Osteoblast (primary cell): Measurements from ENCODE around the gene SLC1A2. TPM values are rescaled to one million over a fixed set of nuclear protein-coding genes. Genes with fewer than 3 reads are reported as not detected.

Experiments
- DNase-seq: peaks from one replicate; pipeline ENCODE4 v3.0.0; 2011; ENCODE audit warnings: low spot score, mixed read lengths; ENCODE audit not compliant: insufficient read length; ENCODE audit errors: missing footprints
- H2AFZ ChIP-seq: 2 replicates; pipeline ENCODE4 v1.6.0; 2011; ENCODE audit warnings: mild to moderate bottlenecking, low read length
- H3K27ac ChIP-seq: 2 replicates; pipeline ENCODE4 v1.5.1; 2011; ENCODE audit warnings: mild to moderate bottlenecking, low read depth, low read length, moderate library complexity
- H3K27me3 ChIP-seq: 2 replicates; pipeline ENCODE4 v1.6.0; 2012; ENCODE audit warnings: mild to moderate bottlenecking, control low read depth, inconsistent platforms, low read length, moderate library complexity; ENCODE audit not compliant: insufficient read depth
- H3K36me3 ChIP-seq: 2 replicates; pipeline ENCODE4 v1.5.1; 2011; ENCODE audit warnings: mild to moderate bottlenecking, low read length, control low read depth, moderate library complexity; ENCODE audit not compliant: insufficient read depth
- H3K4me1 ChIP-seq: 2 replicates; pipeline ENCODE4 v1.5.1; 2011; ENCODE audit warnings: mild to moderate bottlenecking, low read length, control low read depth, moderate library complexity; ENCODE audit not compliant: insufficient read depth
- H3K4me2 ChIP-seq: 2 replicates; pipeline ENCODE4 v1.6.0; 2011; ENCODE audit warnings: mild to moderate bottlenecking, low read length; ENCODE audit not compliant: insufficient read depth
- H3K4me3 ChIP-seq: fragments of 200-600 bp; sonication (generic); 3 replicates; pipeline ENCODE4 v1.5.1; 2012; ENCODE audit warnings: mild to moderate bottlenecking, low read length, inconsistent platforms; ENCODE audit not compliant: insufficient read depth
- H3K79me2 ChIP-seq: 2 replicates; pipeline ENCODE4 v1.6.0; 2012; ENCODE audit warnings: mild to moderate bottlenecking, low read length, control low read depth, inconsistent platforms; ENCODE audit not compliant: insufficient read depth
- H3K9me3 ChIP-seq: 2 replicates; pipeline ENCODE4 v1.5.1; 2011; ENCODE audit warnings: low read depth, low read length, control low read depth
- H4K20me1 ChIP-seq: 2 replicates; pipeline ENCODE4 v1.6.0; 2012; ENCODE audit warnings: mild to moderate bottlenecking, low read length, control low read depth; ENCODE audit not compliant: insufficient read depth
- total RNA-seq: library from RNA; depleted of rRNA; stranded (reverse); fragments of >200 nt; gene quantifications from 2 replicates; pipeline ENCODE4 v1.2.3, GENCODE V29; 2012
- TF ChIP-seq, protein P1 (sequence below): IDR thresholded peaks from 2 replicates; pipeline ENCODE4 v1.5.1; 2011; ENCODE audit warnings: mild to moderate bottlenecking, low read depth, low read length, moderate library complexity; ENCODE audit errors: extremely low read depth

The SLC1A2 gene
- total RNA-seq, 1 donor, result 0.72 TPM

DNA sequence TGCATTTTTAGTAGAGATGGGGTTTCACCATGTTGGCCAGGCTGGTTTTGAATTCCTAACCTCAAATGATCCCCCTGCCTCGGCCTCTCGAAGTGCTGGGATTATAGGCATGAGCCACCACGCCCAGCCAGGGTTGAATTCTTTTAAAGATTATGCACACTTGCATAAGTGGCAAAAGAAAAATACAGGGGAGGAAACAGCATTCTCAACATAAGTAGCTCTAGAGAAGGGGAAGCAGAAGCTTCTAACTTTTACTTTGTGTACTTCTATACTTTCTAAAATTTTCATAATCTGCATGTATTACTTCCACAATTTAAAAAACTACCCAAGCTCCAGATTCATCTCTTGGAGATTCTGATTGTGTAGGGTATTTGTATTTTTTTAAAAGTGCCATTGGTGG is 108.0 kb downstream of the SLC1A2 start:
- H4K20me1 ChIP-seq, result no peaks in the 10 kb centered on the region
- no peak for DNase-seq
- H3K9me3 ChIP-seq, result no peaks in the 10 kb centered on the region
- H3K4me3 ChIP-seq, result no peak overlapping the region
- H3K27me3 ChIP-seq, result no peaks in the 10 kb centered on the region
- no peaks in the 10 kb centered on the region for H3K36me3 ChIP-seq
- no peak overlapping the region for H3K4me2 ChIP-seq
- no peak overlapping the region for H2AFZ ChIP-seq
- H3K27ac ChIP-seq, result no peak overlapping the region
- H3K79me2 ChIP-seq, result no peaks in the 10 kb centered on the region
- peaks cover 6% of the 10 kb centered on the region for H3K4me1 ChIP-seq
- TF ChIP-seq, protein P1, sequence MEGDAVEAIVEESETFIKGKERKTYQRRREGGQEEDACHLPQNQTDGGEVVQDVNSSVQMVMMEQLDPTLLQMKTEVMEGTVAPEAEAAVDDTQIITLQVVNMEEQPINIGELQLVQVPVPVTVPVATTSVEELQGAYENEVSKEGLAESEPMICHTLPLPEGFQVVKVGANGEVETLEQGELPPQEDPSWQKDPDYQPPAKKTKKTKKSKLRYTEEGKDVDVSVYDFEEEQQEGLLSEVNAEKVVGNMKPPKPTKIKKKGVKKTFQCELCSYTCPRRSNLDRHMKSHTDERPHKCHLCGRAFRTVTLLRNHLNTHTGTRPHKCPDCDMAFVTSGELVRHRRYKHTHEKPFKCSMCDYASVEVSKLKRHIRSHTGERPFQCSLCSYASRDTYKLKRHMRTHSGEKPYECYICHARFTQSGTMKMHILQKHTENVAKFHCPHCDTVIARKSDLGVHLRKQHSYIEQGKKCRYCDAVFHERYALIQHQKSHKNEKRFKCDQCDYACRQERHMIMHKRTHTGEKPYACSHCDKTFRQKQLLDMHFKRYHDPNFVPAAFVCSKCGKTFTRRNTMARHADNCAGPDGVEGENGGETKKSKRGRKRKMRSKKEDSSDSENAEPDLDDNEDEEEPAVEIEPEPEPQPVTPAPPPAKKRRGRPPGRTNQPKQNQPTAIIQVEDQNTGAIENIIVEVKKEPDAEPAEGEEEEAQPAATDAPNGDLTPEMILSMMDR, result no peak

DNA sequence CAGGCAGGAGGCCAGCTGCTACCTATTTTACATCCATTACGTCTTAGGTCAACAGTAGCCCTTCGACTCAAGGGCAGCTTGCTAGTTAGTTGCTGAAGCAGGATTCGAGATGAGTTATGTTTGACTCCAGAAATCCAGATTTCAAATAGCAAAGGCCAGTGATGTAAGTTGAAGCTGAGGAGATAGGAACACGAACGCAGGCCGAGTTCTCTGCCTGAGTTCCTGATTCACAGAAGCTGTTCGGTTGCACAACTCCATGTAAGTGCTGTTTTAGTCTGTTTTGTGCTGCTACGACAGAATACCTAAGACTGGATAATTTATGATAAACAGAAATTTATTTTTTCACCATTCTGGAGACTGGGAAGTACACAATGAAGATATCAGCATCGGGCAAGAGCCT is 111.2 kb downstream of the SLC1A2 start:
- Histone ChIP-seq H4K20me1 (no peaks in the 10 kb centered on the region), H3K9me3 (no peaks in the 10 kb centered on the region), H2AFZ (no peak overlapping the region), H3K36me3 (no peaks in the 10 kb centered on the region), H3K4me3 (no peak overlapping the region), H3K4me2 (no peak overlapping the region), H3K4me1 (peaks cover 25% of the 10 kb centered on the region), H3K27me3 (no peaks in the 10 kb centered on the region), H3K27ac (no peak overlapping the region), H3K79me2 (no peaks in the 10 kb centered on the region)
- no peak for DNase-seq
- TF ChIP-seq, protein P1, result no peak

DNA sequence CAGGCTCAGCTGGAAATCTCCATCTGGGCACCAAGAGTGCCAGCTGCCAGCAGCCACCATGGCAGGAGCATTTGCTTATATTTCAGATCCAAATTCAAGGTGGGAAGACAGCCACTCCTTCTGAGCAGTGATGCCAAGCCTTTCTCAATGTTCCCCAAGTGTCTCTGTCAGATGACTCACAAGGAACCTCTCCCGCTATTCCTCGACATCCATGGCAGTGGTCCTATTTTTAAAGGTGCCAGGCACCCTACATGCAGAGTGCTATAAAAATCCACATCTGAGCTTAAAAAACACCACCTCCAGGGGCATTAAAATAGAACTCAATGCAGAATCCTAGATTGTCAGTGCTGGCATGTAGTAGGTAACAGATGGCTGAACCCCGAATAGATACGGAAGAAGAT is 112.1 kb downstream of the SLC1A2 start:
- no peak overlapping the region for H3K4me2 ChIP-seq
- no peak overlapping the region for H3K4me3 ChIP-seq
- H3K27ac ChIP-seq, result no peak overlapping the region
- H3K36me3 ChIP-seq, result no peaks in the 10 kb centered on the region
- H2AFZ ChIP-seq, result no peak overlapping the region
- H4K20me1 ChIP-seq, result no peaks in the 10 kb centered on the region
- H3K9me3 ChIP-seq, result no peaks in the 10 kb centered on the region
- no peaks in the 10 kb centered on the region for H3K27me3 ChIP-seq
- TF ChIP-seq, protein P1, result no peak
- no peak for DNase-seq
- H3K79me2 ChIP-seq, result no peaks in the 10 kb centered on the region
- H3K4me1 ChIP-seq, result peaks cover 25% of the 10 kb centered on the region

DNA sequence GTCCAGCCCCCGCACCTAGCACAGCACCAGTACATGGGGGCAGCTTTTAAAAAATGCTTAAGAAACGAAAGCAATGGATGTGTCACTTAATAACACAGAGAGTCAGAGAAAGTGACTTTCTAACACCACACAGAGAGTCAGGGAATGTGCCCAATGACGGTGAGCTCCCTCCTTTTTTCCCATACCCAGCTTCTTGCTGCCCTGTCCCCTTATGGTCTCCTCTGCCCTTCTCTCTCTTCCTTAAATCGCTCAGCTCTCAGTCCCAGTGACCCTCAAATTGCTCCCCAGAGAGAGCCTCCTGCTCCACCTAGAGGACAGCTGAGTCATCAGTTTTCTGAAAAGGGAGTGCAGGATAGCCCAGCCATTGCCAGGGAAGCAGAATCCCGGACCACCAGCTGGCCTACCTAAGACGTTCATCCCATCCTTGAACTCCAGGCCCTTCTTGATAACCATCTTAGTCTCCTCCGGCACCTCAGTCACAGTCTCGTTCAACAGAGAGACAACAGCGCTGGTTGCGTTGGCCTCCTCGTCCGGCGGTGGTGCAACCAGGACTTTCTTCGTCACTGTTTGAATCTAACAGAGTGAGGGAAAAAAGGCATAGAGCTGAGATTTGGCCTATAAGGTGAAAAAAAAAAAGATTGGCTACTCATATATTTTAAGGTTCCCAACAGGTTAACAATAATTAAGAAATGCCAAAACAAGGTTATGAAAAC is 113.5 kb downstream of the SLC1A2 start:
- Histone ChIP-seq H3K4me3 (no peak overlapping the region), H3K79me2 (no peaks in the 10 kb centered on the region), H3K27ac (peak overlapping the region; percentile 95), H3K9me3 (no peaks in the 10 kb centered on the region), H4K20me1 (no peaks in the 10 kb centered on the region), H3K36me3 (no peaks in the 10 kb centered on the region), H3K4me2 (no peak overlapping the region), H3K27me3 (no peaks in the 10 kb centered on the region), H2AFZ (peak overlapping the region; percentile 8), H3K4me1 (peaks cover 25% of the 10 kb centered on the region)
- TF ChIP-seq, protein P1, result peak; percentile 31
- no peak for DNase-seq
